HG03159 (cell line): ENCODE measurements around the gene BACH1.
A peak's percentile ranks its signal among the peaks of the same experiment; 100 is the strongest.

ENCODE experiments used
- ATAC-seq: cut with Tn5 transposase; IDR thresholded peaks from one replicate; pipeline ENCODE4 v1.9.1; 2021; ENCODE audit warnings: mild to moderate bottlenecking, moderate library complexity; ENCODE audit not compliant: unreplicated experiment

BACH1 gene

DNA sequence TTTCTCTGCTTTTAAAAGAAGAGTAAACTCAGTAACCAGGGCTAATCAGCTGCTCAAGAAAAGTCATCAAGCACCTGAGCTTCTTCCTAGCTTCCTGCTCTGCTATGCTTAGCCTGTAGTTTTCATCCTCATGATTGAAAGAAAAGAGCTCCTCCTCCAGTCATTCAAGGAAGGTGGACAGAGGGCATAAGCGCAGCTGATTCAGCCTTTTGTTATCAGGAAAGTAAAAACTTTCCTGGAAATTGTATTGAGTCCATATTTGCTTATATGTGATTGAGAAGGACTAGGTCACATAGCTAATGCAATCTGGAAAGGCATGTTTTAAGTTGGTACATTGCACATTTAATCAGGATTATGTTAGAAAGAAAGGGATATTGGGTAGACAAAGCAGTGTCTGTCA is 8.5 kb upstream of the BACH1 start:
- no peak for ATAC-seq

DNA sequence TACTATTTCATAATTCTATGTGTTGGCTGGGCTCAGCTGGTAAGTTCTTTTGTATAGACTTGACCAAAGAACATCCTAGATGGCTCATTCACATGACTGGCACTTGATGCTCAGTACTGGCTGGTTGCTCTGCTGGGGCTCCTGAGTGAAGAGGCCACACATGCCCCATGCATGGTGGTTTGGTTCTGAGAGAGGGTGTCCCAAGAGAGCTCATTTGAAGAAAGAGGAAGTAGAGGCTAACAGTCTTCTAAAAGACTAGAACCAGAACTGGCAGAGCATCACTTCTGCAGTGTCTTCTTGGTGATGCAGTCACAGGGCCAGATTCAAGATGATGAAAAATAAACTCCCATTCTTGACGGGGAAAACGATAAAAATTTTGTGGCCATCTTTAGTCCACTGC is 5.2 kb upstream of the BACH1 start:
- peak; percentile 87 for ATAC-seq

GRCh38 chr21:29295066-29295650 is 3.6 kb upstream of the BACH1 start:
- ATAC-seq, result no peak

- ATAC-seq, result no peak
Measured at GRCh38 chr21:29296446-29296845, 2.3 kb upstream of the BACH1 start.

- ATAC-seq, result no peak
Measured at GRCh38 chr21:29297483-29298347, 1.0 kb upstream of the BACH1 start.

GRCh38 chr21:29299046-29299915 is 559 bp downstream of the BACH1 start:
- ATAC-seq, result peak; percentile 18

DNA sequence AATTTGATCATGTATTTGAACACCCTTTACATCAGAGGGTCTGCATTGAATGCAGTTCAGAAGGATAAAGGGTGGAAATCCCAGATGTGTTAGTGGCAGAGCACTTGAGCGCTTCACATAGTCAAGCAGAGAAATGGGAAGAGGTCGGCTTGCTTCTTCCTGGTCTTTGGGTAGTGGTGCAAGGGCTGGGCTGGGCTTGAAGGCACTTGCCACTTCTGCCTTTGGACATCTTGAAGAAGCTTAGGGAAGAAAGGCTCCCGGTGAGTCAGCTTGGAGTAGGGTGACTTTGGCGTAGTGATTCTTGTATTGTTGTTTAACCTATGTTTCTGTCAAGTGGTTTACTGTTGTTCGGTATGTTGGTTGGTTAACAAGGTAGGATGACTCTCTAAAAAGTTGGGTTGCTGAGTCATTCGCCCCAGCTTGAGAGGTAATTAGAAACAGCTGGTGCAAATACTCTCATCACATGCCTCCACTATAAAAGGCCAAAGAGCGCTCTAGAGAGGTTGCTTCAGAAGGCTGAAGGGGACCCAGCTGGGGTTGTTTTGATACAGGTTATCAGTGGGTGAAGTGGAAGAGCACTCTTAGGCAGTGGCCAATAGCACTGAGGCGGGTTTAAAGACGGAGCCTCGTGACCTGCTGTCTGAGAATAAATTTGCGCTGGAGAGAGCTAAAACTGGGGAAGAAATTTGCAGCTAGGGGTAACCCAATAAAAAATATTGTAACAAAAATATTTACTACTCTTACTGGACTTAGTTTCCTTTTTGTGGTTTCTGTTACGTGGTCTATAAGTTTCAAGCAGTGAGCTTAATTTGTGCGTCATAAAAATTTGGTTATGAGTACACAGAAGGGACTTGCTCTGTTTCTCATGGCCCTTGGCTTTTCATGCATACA is 1.4 kb downstream of the BACH1 start:
- ATAC-seq, result peak; percentile 72

DNA sequence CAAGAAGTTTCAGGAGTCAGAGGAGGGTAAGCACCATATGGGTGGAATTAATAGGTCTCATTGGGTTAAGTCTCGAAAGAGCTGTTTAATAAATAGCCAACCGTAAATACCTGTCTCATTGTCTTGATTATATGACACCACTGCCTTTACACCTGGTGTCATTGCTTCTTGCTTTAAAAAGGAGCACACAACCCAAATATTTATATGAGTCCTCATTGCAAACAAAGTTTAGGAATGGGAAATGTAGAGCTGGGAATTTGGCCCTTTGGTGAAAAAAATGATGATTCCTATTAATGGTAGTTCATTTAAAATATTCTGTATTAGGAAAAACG is 2.1 kb downstream of the BACH1 start:
- no peak for ATAC-seq

- ATAC-seq, result no peak
Measured at GRCh38 chr21:29301691-29302090, 3.0 kb downstream of the BACH1 start.

GRCh38 chr21:29302359-29302875 is 3.7 kb downstream of the BACH1 start:
- no peak for ATAC-seq

GRCh38 chr21:29303288-29303687 is 4.6 kb downstream of the BACH1 start:
- no peak for ATAC-seq

DNA sequence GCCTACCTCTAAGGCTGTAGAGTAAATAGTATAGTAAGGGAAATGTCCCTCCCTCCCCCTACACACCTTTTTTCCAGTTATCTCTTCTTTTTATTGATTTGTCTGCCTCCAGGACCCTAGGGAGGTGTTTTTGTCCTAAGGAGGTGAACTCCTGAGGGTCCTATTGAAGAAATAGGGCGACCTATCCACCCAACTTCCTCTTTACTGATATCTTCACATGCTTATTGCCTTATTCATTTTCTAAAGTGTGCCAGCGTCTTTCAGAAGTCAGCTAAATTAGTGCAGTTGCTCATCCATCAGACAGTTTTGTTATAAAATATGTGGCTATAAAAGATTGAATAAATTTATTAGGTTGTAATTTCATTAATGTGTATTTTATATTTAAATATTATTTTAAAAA is 5.9 kb downstream of the BACH1 start:
- no peak for ATAC-seq

GRCh38 chr21:29305068-29305467 is 6.3 kb downstream of the BACH1 start:
- no peak for ATAC-seq

- no peak for ATAC-seq
Measured at GRCh38 chr21:29305561-29305960, 6.8 kb downstream of the BACH1 start.

DNA sequence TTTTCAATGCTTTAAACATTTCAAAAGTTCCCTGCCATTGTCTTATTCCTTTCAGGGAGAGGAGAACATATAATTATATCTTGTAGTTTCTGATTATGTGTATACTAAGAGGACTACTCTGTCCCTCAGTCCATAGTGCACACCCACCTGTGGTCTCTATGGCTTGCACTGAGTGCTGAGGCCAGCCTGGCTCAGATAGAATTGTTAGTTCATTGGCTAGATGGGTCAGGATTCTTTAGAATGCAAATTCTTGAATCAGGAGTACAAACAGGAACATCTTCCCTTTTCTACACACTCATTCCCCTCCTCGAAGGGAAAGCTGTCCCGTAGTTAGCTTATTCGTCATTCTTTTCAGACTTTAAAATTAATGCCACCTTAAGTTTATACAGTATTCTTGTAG is 8.2 kb downstream of the BACH1 start:
- no peak for ATAC-seq

- no peak for ATAC-seq
Measured at GRCh38 chr21:29307718-29308455, 9.2 kb downstream of the BACH1 start.

GRCh38 chr21:29308456-29308783 is 9.7 kb downstream of the BACH1 start:
- no peak for ATAC-seq

DNA sequence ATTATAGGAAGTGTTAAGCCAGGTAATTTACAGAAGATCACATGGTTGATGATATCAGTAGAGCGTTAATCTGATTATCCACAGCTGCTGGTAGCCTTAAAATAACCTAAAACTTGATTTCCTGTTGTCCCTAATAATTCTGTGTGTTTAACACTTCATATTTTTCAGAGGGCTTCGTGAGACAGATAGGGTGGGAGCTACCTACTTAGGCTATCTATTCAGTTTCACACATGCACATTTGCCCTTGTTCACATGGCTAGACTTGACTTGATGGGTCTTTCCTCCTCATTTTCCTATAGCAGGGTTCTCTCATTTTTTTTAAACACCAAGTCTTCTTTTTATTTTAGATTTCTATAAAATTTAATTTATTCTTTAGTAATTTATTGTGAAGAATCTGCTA is 11.0 kb downstream of the BACH1 start:
- no peak for ATAC-seq

DNA sequence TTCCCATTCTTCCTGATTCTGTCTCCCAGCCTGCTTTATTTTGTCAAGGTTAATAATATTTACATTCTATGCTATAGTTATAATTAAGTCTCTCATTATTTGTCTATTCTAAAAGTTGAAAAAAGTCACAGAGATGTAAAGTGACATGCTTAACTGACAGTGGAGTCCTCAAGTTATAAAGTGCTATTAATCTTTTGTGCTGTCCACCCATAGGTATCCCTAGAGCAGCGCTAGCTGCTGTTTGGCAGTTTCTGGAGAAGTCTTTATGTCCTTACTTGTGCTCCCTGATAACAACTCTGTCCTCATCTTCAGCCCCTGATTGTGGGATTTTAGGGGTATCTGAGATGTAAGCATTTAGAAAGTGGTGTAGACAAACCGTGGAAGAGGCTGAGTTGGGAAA is 13.1 kb downstream of the BACH1 start:
- no peak for ATAC-seq

DNA sequence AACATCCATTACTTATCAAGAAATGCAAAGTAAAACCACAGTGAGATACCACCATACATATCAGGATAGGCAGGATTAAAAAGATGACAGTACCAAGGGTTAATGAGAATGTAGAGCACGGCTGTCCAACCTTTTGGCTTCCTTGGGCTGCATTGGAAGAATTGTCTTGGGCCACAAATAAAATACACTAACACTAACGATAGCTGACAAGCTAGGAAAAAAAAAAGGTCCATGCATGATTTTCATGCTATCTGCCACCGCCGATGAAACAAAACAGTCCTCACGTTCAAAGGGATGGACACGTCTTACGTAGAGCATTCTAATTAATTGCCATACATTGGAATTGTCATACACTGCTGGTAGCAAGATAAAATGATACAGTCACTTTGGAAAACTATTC is 14.3 kb downstream of the BACH1 start:
- ATAC-seq, result no peak
